ENCODE results near the gene MYRF.

MYRF gene

GRCh38 chr11:61787928-61788491, 35.6 kb downstream of the MYRF start:
- Histone ChIP-seq H3K27me3 (ENCODE audit: insufficient read depth, poor library complexity, severe bottlenecking) (no peaks in the 10 kb centered on the region), H3K4me3 (replicated peaks; ENCODE audit: insufficient read depth, low read length) (no peak overlapping the region), H3K27ac (replicated peaks) (no peak overlapping the region)
- TF ChIP-seq POLR2AphosphoS5 (IDR thresholded peaks at IDR 0.05; ENCODE audit: low read depth) (no peak), CTCF (IDR thresholded peaks at IDR 0.05; ENCODE audit: insufficient read depth, low read length) (peak; percentile 27), GABPA (IDR thresholded peaks at IDR 0.05; ENCODE audit: low read depth) (no peak), SPI1 (IDR thresholded peaks at IDR 0.05; ENCODE audit: borderline replicate concordance, low read depth) (no peak)
- DNase-seq (ENCODE audit: low read depth in 1 of 2, low spot score in 1 of 2): peak in 1 of 2 experiments; percentile 38

DNA sequence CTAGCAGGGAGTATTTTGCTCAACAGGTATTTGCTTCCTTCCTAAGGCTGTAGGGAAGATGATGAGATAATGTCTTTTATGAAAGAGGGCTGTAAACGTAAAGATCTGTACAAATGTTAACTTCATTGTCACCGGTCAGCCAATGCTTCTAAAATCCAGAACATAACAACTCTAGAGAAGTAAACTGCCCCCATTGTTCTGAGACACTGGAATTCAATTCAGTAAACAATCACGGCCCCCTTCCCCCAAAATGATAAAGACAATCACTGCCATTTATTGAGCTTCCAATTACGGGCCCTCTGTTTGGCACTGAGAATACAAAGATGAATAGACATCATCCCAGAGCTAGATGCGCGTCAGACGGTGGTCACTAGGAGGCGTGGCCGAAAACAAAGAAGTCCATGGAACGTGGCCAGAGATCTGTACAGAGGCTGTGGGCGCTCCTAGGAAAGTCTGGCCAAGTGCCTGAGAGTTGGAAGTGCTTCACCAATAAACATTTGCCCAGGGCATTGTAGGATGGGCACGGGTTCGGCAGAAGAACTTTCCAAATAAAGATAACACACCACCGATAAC, 39.4 kb downstream of the MYRF start:
- H3K27me3 ChIP-seq (ENCODE audit: insufficient read depth, poor library complexity, severe bottlenecking): no peaks in the 10 kb centered on the region
- H3K27ac ChIP-seq (replicated peaks): peak overlapping the region; percentile 100
- TF ChIP-seq POLR2AphosphoS5 (IDR thresholded peaks at IDR 0.05; ENCODE audit: low read depth) (peak; percentile 25; the same call in 1 of the 2 replicates), GABPA (IDR thresholded peaks at IDR 0.05; ENCODE audit: low read depth) (no peak)
- H3K4me3 ChIP-seq (replicated peaks; ENCODE audit: insufficient read depth, low read length): peak overlapping the region; percentile 78
- DNase-seq (ENCODE audit: low read depth in 1 of 2, low spot score in 1 of 2): peak in 1 of 2 experiments; percentile 55

GRCh38 chr11:61792310-61793082, 40.1 kb downstream of the MYRF start, which contains the start of the genes FEN1 and TMEM258:
Gene FEN1, plus strand, starts transcription at chr11:61792911. Its CDS starts 2,451 bp downstream, at chr11:61795362.
Gene TMEM258, minus strand, starts transcription at chr11:61792599. Its CDS starts 41 bp downstream, at chr11:61792558.
- H3K27ac ChIP-seq (replicated peaks): peak within 1 kb of the TSS; percentile 100
- H3K27me3 ChIP-seq (ENCODE audit: insufficient read depth, poor library complexity, severe bottlenecking): no peaks in the 10 kb centered on the region
- H3K4me3 ChIP-seq (replicated peaks; ENCODE audit: insufficient read depth, low read length): peak within 1 kb of the TSS; percentile 78
- TF ChIP-seq GABPA (IDR thresholded peaks at IDR 0.05; ENCODE audit: low read depth) (peak; percentile 97), CTCF (IDR thresholded peaks at IDR 0.05; ENCODE audit: insufficient read depth, low read length) (no peak), POLR2AphosphoS5 (IDR thresholded peaks at IDR 0.05; ENCODE audit: low read depth) (peak; percentile 84), SPI1 (IDR thresholded peaks at IDR 0.05; ENCODE audit: borderline replicate concordance, low read depth) (peak; percentile 84)
- TF ChIP-seq, protein P1, sequence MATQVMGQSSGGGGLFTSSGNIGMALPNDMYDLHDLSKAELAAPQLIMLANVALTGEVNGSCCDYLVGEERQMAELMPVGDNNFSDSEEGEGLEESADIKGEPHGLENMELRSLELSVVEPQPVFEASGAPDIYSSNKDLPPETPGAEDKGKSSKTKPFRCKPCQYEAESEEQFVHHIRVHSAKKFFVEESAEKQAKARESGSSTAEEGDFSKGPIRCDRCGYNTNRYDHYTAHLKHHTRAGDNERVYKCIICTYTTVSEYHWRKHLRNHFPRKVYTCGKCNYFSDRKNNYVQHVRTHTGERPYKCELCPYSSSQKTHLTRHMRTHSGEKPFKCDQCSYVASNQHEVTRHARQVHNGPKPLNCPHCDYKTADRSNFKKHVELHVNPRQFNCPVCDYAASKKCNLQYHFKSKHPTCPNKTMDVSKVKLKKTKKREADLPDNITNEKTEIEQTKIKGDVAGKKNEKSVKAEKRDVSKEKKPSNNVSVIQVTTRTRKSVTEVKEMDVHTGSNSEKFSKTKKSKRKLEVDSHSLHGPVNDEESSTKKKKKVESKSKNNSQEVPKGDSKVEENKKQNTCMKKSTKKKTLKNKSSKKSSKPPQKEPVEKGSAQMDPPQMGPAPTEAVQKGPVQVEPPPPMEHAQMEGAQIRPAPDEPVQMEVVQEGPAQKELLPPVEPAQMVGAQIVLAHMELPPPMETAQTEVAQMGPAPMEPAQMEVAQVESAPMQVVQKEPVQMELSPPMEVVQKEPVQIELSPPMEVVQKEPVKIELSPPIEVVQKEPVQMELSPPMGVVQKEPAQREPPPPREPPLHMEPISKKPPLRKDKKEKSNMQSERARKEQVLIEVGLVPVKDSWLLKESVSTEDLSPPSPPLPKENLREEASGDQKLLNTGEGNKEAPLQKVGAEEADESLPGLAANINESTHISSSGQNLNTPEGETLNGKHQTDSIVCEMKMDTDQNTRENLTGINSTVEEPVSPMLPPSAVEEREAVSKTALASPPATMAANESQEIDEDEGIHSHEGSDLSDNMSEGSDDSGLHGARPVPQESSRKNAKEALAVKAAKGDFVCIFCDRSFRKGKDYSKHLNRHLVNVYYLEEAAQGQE (IDR thresholded peaks at IDR 0.05; ENCODE audit: insufficient replicate concordance, low read depth): peak; percentile 58
- peak; percentile 88 to 92 for DNase-seq (ENCODE audit: low read depth in 1 of 2, low spot score in 1 of 2)

DNA sequence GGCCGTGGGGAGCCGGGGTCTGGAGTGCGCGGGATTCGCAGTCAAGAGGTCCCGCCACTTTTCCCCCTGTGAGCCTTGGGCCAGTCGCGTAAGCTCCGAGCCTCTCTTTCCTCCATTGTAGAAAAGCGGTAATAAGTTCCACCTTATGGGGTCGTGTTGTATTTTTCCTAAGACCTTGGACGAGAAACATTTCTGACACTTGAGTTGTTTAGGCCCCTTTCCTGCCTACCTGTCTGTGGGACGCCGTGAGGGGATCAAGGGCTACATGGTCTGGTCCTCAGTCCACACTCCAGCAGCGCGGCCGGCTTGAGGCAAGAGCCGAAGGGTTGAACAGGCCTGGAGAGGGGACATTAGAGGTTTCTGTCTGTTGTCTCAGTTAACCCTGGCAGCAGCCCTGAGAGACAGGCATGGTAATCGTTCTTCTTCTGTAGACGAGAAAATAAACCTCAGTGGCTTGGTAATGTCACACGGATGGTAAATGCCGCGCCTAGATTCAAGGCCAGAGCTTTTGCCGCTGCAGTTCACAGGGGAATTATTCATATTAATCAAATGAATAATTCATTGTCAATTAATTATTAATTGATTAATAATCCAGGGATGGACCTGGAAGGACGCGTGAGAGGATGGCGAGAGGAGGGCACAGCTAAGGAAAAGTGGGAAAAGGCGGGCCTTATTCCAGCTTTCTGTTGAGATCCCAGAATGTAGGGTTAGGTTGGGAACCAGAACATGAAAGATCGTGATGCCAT, 40.8 kb downstream of the MYRF start:
- Histone ChIP-seq H3K4me3 (replicated peaks; ENCODE audit: insufficient read depth, low read length) (peak overlapping the region; percentile 78), H3K27me3 (ENCODE audit: insufficient read depth, poor library complexity, severe bottlenecking) (no peaks in the 10 kb centered on the region), H3K27ac (replicated peaks) (peak overlapping the region; percentile 100)
- TF ChIP-seq, protein P1 (IDR thresholded peaks at IDR 0.05; ENCODE audit: insufficient replicate concordance, low read depth): no peak
- TF ChIP-seq POLR2AphosphoS5 (IDR thresholded peaks at IDR 0.05; ENCODE audit: low read depth) (no peak; the same call in 1 of the 2 replicates), CTCF (IDR thresholded peaks at IDR 0.05; ENCODE audit: insufficient read depth, low read length) (no peak), GABPA (IDR thresholded peaks at IDR 0.05; ENCODE audit: low read depth) (no peak), SPI1 (IDR thresholded peaks at IDR 0.05; ENCODE audit: borderline replicate concordance, low read depth) (no peak)
- no peak for DNase-seq (ENCODE audit: low read depth in 1 of 2, low spot score in 1 of 2)

Measured in HL-60 (cell line).